ENCODE results near the gene RBM20. TPM values are rescaled to one million over a fixed set of nuclear protein-coding genes. Genes with fewer than 3 reads are reported as not detected.

Gene RBM20
- total RNA-seq, 4 donors from 2014 or later: 7.4 to 18.4 (median 10.2) TPM

GRCh38 chr10:110829721-110830410, 185.7 kb downstream of the RBM20 start:
- Histone ChIP-seq H3K4me3 (no peak overlapping the region), H3K9me3 (no peaks in the 10 kb centered on the region), H3K27ac (no peak overlapping the region), H3K36me3 (peaks cover 0 to 6% of the 10 kb centered on the region in 2 donors), H3K27me3 (no peaks in the 10 kb centered on the region), H3K4me1 (peaks cover 34 to 44% of the 10 kb centered on the region in 2 donors)
- in situ Hi-C loops (cut with MboI; ENCODE audit: low sequenced_read_pairs in 4 of 4): no loop called here
- ATAC-seq (no peak), DNase-seq (no peak)
- TF ChIP-seq POLR2A (IDR thresholded peaks at IDR 0.05) (no peak), CTCF (IDR thresholded peaks at IDR 0.05 in 4 of 5, conservative IDR thresholded peaks at IDR 0.05 in 1 of 5) (no peak)
- intact Hi-C loops (cut with DNase I; ENCODE audit: low total_unique reads): loop anchor here (10.0 kb wide), 1 partner anchor 85 kb away; no protein-coding TSS in a partner anchor

- peaks cover 0 to 12% of the 10 kb centered on the region in 2 donors for H3K36me3 ChIP-seq
- no peaks in the 10 kb centered on the region for H3K9me3 ChIP-seq
- ATAC-seq: peak in 1 of 2 donors; percentile 23
- no peak for DNase-seq
- no peak overlapping the region for H3K4me3 ChIP-seq
- no peaks in the 10 kb centered on the region for H3K27me3 ChIP-seq
- H3K27ac ChIP-seq: peak overlapping the region; percentile 52 to 66 (median 58)
- in situ Hi-C loops (cut with MboI; ENCODE audit: low sequenced_read_pairs in 4 of 4): no loop called here
- intact Hi-C loops (cut with DNase I; ENCODE audit: low total_unique reads): no loop called here
- H3K4me1 ChIP-seq: peaks cover 34 to 45% of the 10 kb centered on the region in 2 donors
- TF ChIP-seq CTCF (IDR thresholded peaks at IDR 0.05 in 4 of 5, conservative IDR thresholded peaks at IDR 0.05 in 1 of 5): no peak
- TF ChIP-seq POLR2A (IDR thresholded peaks at IDR 0.05): no peak
These were observed 189.3 kb downstream of the RBM20 start for GRCh38 chr10:110833234-110833940.

- intact Hi-C loops (cut with DNase I; ENCODE audit: low total_unique reads): no loop called here
- DNase-seq: peak in 1 of 2 donors; percentile 49
- in situ Hi-C loops (cut with MboI; ENCODE audit: low sequenced_read_pairs in 4 of 4): no loop called here
These were observed 189.9 kb downstream of the RBM20 start for GRCh38 chr10:110833941-110834628.

More at GRCh38 chr10:110833941-110834628, 189.9 kb downstream of the RBM20 start:
- TF ChIP-seq POLR2A (IDR thresholded peaks at IDR 0.05): no peak
- TF ChIP-seq CTCF (IDR thresholded peaks at IDR 0.05 in 4 of 5, conservative IDR thresholded peaks at IDR 0.05 in 1 of 5): no peak
- Histone ChIP-seq H3K4me1 (peaks cover 32 to 42% of the 10 kb centered on the region in 2 donors), H3K4me3 (no peak overlapping the region), H3K36me3 (peaks cover 0 to 12% of the 10 kb centered on the region in 2 donors), H3K27ac (peak overlapping the region; percentile 52 to 66 (median 58)), H3K27me3 (no peaks in the 10 kb centered on the region), H3K9me3 (no peaks in the 10 kb centered on the region)
- peak in 1 of 2 donors; percentile 62 for ATAC-seq
